ENCODE data around the gene THEM4.

THEM4 gene

DNA sequence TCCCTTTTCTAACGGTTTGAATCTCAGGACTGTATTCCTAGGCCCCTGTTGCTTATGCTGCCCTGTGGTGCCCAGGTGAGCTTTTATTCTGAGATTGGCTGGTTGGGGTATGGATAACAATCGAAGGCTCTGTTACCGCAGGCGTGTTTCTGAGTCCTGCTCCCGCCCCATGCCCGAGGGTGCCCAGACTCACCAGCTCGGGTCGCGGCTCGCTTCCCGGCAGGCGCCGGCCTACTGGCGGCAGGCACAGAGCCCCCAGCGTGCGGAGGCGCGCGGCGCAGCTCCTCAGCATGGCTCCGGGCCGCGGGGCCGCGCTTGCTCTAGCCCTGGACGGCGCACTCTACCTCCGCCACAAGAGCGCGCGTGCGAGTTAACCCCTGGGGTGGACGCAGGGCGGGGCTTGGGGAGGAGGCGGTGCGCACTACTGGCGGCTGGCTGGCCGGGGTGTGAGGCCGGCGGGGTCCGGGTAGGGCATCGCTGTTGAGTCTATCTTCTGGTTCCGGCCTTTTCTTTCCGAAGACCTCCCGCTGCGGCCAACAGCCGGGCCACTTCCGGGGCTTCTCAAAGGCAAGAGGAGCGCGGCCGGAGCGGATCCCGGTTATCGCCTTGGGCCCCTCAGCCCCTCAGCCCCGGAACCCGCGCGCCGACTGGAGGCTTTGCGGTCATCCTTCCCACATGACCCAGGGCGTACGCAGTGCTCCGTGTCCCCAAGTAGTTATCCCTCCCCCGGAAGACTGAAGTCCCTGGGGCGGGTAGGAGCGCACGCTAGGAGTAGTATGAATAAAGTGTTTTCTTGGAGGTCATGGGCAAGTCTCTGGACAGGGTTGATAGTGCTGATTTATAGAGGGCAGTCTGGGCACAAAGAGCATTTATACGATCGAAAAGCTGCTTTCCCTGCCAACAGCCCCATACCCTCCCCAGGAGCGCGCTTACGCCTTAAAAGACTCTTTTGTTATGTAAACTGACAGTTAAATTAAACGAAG, at the start of gene THEM4:
Gene THEM4, minus strand, starts transcription at position 345 of the 983 bp plus-strand sequence. Its CDS starts 53 bp downstream, at position 292.
- peak; percentile 99 for DNase-seq

DNA sequence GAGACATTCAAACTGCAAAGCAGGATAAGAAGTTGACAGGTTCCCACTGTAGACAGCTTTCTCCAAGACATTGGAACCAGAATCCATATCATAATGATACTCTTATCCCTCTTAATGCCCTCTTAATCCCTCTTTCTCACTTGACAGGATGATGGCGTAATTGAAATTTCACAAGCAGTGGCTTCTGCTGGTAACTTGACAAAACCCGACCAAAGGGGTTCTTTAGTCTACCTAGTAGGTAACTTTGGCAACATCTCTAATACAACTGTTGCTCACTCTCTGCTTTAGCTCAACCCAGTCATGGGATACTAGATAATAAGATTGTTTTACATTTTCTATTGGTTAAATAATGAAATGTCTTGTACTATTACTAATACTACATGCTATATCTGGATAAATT, 49.6 kb upstream of the THEM4 start:
- DNase-seq = no peak

DNA sequence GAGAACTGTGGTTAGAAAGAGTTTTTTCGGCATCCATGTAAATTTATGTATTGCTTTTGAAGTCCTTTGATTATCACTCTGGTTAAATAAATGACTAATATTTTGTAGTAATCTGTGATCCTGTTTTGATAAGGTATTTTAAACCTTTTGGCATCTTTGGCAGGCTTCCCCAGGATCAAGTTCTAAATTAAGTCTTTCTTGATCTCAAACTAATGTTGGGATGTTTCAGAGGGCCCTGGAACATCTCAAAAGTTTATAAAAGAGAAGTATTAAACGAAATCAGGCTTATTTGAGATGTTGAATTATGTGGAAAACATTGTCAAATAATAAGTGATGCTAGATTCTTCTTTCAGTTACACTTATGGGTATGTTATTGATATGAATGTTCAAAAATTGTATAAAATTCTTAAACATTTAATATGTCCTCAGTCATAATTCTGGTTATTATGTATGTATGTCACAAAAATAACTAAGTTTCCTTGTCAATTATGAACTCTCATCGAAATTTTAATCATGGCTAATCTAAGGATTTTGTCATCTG, 47.7 kb upstream of the THEM4 start:
- no peak for DNase-seq

DNA sequence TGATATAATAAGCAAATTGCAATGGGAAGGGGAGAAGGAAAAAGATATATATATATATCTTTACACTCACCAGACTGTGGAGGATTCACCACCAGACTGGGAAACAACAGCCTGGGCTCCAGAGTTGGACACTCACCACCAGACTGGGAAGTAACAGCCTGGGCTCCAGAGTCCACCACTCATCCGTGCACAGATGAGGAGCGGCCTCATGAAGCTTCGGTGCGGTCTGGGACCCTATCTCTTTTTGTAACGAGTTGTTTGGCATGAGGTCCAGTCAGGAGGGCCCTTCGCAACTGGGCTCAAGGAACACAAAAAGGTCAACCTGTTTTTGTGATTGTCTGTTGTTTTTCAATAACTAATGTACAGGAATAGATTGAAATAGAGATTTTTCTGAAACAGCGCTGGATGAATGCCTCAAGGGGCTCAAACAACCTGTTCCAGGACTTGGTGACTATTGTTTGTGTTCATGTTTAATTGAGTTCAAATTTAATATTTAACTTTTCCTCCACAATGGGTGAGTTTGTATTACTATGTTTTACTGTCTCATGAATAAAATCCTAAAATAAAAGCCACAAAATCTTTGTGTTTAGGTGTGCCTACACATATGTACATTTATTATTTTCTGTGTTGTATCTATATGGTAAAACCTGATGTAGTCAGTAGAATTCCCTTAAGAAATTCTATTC, 44.2 kb upstream of the THEM4 start:
- no peak for DNase-seq

DNA sequence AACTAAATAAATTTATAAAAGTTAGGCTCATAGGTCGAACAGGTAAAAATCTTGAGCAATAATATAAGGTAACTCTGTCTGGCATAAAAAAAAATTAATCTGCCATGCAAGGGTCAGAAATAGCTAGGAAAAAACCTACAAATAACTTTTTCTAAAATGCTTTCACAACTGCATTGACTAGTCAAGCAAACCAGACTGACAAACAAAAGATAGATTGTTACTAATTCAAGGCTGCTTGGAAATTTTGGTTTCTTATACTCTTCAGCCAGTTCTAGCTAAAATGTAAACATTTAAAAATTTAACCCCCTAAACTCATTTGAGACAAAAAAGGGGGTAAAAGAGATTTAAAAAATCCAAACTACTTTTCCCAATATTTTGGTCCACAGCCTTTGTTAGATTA, 43.5 kb upstream of the THEM4 start:
- DNase-seq = no peak

DNA sequence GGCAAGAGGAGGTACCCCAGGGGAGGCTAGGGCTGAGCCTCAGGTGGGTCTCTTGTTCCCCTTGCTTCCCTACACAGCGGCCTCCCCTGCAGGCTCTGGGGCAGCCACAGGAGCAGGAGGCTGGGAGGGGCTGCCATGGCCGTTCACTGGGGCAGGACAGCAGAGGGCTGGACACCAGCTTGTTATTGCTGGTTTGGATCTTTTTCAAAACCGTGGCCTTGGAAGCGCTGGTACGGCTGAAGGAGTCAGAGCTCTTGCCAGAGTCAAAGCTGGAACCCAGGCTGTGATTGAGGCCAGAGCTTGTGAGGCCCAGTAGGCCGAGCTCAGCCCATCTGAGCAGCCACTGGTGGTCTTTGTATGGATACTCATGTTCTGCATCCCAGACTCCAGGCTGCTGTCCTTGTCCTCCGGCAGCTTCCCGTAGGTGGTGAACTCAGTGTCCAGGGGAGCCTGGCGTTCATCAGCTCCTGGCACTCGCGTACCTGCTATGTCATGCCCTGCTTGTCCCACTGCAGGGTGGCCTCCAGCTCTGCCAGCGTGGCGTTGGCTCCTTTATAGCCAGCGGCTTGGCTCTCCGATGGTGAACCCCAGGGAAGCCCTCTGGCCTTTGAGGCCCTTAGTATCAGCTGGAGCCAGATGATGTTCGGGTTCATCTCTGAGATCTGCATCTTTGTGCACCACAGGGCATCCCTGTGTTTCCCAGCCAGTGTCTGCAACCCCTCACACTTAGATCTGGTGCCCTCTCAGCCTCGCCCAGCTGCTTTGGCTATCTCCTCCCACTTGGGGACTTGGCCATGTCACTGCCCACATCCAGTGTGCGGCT, 40.3 kb upstream of the THEM4 start:
- DNase-seq = no peak

DNA sequence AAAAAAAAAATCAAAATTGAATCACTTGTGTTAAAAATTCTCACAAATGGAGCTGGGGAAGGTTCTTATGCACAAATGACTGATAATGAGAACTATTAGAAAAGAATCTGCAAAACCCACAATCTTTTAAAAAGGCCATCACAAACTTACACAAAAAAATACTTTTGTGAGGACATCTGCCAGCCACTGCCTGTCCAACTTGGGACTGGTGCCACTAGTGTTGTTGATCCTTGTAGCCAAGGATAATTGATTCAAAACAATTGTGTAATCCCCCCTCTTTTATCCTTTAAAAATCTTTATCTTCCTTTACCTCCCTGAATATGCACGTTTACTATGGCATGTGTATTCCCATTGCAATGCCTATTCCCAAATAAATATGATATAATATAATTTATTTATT, 39.2 kb upstream of the THEM4 start:
- no peak for DNase-seq

DNA sequence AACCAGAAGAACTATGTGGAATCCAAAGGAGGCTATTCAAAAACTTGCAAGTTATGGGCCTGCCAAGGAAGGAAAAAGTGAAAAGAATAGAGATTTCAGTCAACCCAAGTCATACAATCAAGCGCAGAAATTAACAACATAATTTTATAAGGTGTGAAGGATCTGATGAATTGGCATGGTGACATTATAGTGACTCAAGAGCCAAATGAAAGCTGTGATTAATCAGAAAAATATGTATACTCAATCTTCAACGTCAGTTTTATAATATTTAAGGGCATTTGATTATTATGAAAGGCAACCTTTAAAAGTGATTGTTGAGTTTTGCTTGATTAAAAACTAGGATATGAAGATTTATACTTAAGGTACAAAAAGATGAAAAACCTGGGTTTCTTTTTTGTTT, 37.8 kb upstream of the THEM4 start:
- no peak for DNase-seq

DNA sequence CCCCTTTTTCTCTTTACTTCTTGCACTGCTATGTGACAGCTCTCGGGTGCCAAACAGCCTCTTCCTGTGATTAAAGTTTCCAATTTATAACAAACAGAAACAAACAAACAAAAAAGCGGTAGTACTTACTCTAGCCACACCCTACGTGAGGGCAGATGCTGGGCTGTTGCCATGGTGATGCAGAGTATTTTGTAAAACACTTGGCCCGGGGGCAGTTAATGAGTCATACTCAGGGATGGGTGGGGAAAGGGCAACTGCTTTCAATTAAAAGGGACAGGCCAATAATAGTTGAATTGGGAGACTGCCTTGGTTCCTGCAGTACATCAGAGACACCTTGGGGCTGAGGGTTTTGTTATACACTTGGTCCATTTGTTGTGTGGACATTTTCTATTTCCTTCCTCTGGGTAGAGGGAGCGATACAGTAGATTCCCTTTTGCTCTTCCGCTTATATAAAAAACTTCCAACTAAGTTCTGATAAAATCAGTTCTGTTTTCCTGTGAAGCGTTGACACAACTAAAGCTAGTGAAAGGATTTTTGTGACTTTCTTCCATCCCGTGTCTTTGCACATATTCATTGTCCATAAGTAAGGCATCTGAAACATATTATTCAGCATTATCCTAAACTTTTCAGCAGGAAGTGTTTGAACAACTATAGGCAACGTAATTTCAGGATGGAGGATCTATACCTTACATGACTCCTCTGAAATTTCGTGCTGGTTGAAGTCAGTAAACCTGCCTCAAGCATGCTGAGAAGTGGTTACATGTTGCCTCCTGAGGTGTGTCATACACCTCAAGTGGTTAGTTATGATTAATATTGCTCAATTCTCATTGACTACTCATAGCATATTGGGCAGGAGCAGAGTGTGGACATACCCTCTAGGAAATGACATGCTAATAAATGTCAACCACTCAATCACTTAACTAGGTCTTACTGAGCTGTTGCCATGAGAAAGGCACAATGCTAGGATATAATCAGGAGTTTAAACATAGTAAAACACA, 36.7 kb upstream of the THEM4 start:
- DNase-seq = peak; percentile 96

DNA sequence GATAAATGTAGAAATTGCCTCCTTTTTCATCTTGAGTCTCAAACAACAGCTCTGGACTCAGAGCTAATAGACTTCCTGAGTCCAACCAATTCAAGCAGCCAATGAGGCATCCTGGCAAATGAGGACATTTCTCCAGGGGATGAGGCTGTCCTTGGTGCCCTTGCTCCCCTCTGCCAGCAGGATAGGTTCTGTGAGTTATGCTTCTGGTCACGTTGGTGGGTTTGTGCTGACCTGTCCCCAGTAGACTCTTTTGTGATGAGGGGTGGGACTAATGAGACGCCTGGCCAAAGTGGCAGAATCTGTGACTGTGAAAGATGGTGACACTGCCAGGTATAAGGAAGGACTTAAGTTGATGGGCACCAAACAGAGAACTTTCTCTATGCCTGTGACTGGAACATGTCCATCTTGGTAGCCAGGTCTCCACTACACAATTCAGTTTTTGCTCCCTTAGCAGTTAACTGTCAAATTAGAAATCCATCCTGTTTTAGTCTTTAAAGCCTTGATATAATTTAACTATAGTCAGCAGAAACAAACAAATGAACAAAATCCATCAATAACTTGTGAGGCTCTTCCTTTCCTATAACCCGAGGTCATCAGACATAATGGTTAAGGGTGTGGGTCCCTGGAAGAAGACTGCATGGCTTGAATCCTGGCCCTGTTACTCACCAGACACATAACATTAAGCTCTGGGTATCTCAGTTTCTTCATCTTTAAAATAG, 35.7 kb upstream of the THEM4 start:
- no peak for DNase-seq

DNA sequence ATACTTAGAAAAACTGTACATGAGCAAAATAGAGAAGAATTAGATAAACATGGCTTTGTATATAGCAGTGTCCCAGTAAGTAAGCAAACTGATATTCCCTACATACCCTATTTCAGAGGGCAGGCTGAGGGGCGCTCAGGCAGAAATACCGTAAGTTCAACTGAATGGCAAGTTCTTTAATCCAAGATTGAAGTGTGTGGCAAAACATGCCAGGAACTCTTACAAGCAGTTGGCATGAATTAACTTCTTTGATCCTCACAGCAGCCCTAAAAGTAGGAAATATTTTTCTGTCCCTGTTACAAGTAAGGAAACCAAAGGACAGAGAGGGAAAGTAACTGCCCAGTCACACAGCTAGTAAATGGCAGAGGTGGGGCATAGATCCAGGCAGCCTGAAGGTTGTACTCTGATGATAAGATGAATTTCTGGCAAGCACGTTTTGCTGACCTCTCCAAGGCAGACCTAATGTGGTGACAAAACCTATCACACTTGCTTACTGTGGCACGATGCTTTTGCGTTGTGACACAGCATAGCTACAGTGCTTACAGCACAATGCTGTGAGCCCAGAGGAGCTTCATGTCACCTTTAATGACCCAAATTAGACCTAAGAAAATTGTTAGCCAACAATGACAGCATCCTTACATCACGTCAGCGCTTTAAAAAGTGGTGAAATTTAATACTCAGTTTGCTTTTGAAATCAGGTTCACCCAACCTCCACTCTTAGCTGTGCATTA, 35.0 kb upstream of the THEM4 start:
- no peak for DNase-seq

DNA sequence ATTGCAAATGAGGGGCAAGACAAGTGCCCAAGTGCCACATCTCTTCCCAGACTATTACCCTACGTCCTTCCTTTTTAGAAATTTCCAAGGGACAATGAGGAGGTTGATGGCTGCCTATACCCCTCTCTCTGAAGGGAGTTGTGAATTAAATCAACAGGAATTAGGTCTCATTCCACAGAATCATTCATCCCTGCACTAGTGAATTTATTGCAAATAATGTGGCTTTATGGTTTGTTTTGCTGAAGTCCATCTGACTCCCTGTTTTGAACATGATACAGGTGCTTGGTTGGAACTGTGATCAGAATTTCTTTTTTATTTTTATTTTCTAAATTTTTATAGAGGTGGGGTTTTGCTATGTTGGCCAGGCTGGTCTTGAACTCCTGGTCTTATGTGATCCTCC, 34.3 kb upstream of the THEM4 start:
- DNase-seq = no peak

DNA sequence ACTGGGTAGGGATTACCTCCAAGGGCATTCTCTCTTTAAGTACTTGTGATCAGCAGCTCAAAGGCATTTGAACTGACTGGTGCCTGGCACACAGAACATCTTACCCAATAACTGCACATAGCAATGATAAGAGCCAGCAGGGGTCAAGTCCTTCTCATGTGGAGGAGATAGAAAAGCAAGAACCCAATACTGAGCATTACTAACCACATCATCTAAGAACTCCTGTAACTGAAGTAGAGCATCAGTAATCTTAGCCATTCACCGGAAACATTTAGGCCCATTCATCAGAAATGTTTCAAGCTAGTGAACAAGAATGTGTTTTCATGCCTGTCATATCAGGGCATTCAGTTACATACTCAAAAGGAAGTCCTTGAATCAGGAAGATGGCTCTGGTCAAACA, 33.6 kb upstream of the THEM4 start:
- DNase-seq = no peak

DNA sequence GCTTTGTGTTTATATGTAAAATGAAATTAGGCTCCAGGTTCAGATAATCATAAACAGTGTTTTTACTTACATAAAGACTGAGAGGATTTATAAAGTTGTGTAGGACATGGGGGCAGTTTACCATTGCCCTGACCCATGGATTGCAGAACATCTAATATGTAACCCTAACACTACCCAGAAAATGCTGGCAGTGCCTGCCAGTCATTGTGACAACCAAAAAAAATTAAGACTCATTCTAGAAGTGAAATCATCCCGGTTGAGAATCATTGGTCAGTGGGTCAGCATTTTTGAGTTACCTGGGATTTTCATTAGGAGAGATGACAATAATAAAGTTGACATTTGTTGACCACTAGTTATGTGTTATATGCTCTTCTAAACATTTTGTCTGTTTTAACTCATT, 31.2 kb upstream of the THEM4 start:
- no peak for DNase-seq

DNA sequence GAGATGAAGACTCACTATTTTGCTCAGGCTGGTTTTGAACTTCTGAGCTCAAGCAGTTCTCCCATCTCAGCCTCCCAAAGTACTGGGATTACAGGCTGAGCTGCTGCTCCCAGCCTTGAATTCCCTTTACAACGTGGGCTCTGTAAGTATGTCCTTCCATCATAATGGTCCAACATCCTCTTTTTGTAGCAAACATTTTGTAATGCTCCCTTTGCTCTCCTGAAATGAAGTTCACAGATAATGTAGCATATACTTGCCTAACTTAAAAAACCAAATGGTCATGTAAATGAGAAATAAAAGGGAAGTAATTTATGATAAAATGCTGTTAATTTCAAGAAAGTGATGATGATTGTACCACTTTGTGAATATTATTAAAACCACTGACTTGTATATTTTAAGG, 30.5 kb upstream of the THEM4 start:
- DNase-seq = no peak

DNA sequence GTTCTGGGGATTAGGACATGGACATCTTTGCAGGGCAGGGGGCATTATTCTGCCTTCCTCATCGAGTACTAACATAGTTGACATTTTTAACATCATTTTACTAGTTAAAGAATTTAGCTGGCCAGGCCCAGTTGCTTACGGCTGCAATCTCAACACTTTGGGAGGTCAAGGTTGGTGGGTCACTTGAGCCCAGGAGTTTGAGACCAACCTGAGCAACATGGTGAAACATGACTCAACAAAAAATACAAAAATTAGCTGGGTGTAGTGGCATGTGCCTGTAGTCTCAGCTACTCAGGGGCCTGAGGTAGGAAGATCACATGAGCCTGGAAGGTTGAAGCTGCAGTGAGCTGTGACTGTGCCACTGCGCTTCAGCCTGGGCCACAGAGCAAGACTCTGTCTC, 29.8 kb upstream of the THEM4 start:
- DNase-seq = no peak

DNA sequence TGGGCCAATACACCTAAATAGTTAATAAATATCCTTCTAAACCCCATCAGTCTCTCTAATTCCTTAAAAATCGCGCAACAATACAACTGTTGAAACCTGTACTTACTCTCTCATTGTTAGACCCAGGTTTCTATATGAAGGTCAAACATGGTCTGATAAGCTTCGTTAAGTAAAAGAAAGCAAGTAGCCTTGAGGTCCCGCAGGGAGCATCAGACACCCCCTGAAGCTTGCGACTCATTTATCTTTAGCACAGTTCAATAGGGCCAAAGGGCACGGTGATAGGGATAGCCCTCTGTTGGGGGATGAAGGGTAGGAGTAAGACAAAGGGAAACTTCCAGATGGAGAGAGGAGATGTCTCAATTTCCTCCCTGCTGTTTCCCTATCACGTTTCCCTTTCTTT, 27.3 kb upstream of the THEM4 start:
- no peak for DNase-seq

DNA sequence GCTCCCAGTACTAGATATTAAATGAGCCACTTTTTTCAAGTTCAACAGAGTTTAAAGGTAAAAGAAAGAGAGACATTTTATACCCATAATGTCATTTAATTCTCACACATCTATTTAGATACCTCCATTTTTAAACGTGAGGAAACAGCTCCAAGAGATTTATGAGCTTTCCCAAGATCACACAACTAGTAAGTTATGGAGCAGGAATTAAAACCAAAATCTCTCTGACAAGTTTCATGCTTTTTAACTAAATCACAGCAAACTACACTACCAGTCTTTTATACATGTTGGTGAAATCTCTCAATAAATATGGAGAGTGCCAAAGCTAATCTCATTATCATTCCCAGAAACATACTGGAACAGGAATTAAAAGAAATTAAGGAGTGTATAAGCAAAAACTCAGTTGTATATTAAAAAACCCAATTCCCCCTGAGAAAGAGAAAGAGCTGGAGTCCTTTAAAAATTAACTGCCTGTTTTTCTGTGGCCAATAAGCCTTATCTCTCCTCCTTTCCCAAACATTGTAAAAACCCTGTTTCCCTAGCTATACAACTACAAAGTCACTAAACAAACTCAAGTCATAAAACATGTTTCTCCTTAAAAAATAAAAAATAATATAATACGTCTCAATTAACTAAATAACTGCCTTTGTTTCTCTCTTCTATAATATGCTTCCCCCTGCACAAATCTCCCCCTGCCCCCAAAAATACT, 26.7 kb upstream of the THEM4 start:
- DNase-seq = no peak

DNA sequence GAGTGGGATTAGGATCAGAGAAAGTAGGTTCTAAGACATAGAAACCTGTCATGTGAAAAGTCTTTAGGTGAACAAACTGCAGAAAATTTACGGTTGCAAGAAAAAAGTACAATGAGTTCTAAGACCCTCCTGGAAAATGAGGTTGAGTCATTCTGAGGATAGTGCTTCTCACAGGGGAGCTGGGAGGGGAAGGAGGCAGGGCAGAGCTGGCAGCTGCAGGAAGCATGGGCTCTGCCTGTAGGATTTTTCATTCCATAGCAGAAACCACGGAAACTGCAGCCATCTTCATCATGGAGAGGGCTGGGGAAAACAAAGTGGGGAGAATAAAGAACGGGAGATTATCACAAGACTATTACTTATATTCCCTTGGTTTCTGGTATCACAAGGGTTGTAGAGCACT, 25.8 kb upstream of the THEM4 start:
- peak; percentile 75 for DNase-seq

DNA sequence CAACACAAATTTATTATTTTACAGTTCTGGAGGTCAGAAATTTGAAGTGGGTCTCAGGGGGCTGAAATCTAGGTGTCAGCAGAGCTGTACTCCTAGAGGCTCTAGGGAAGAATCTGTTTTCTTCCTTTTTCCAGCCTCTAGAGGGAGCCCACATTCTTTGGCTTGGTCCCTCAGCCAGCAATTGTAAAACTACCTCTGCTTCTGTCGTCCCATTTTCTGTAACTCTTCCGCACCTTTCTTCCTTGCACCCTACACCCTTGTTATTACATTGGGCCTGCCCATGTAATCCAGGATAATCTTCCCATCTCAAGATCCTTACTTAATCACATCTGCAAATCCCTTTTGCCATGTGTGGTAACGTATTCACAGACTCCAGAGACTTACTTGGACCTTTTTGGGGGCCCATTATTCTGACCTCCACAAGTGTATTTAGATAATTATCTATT, 24.8 kb upstream of the THEM4 start:
- peak; percentile 71 for DNase-seq

All from islet precursor cell (in vitro differentiated cells).